K562 (cell line): ENCODE data around the gene C1orf94. TPM values are rescaled to one million over a fixed set of nuclear protein-coding genes. Genes with fewer than 3 reads are reported as not detected.

ENCODE experiments used
- polyA plus RNA-seq, 8 experiments: library from polyadenylated mRNA; depleted of rRNA in 4 of 8; stranded (reverse) in 5 of 8; unstranded in 3 of 8; fragments of >200 nt; fragmentation: Nextera tagmentation in 2 of 8; fragmentation: Illumina TruSeq in 1 of 8; extraction: Ambion mirVana in 2 of 8; extraction: Trizol in 1 of 8; gene quantifications; 2 replicates each; pipeline versions ENCODE4 v1.2.1 to v1.2.3, GENCODE V29; 2011 to 2014; ENCODE audit warnings: inconsistent platforms in 1 of 8, missing spikeins in 1 of 8
- total RNA-seq, 7 experiments: library from RNA; depleted of rRNA in 6 of 7; stranded (reverse); fragments of >200 nt in 6 of 7; fragmentation: Illumina TruSeq in 2 of 7; extraction: Trizol in 2 of 7; gene quantifications; 2 replicates each; pipeline versions ENCODE4 v1.2.1 to v1.2.3, GENCODE V29; 2011 to 2021; ENCODE audit warnings: low replicate concordance in 1 of 7

Gene C1orf94
- total and polyA plus RNA-seq, 9 of the 15 experiments (the other 6 are each of a cell fraction or from before 2014, with no cell fraction given), result not detected

Other genes starting within 250 kb of the C1orf94 start
- not detected in 2 replicates for gene CSMD2, start 11.7 kb upstream of the C1orf94 start, total RNA-seq (2014; rRNA removed)
- not detected in 2 replicates for gene CSMD2, start 11.7 kb upstream of the C1orf94 start, total RNA-seq (2014; rRNA removed; fragmentation: Illumina TruSeq; extraction: Trizol)
- 0.11 TPM in 1 of 2 replicates, not detected in the other for gene CSMD2, start 11.7 kb upstream of the C1orf94 start, total RNA-seq (2015; rRNA removed; fragmentation: Illumina TruSeq; extraction: Trizol)
- not detected in 2 replicates for gene CSMD2, start 11.7 kb upstream of the C1orf94 start, total RNA-seq (2021)
- gene CSMD2, start 11.7 kb upstream of the C1orf94 start, polyA plus RNA-seq (2011; rRNA removed), result not detected in 2 replicates
- not detected in 2 replicates for gene CSMD2, start 11.7 kb upstream of the C1orf94 start, polyA plus RNA-seq (2014; fragmentation: Illumina TruSeq; extraction: Trizol)
- gene CSMD2, start 11.7 kb upstream of the C1orf94 start, polyA plus RNA-seq (2014; fragmentation: Nextera tagmentation; extraction: Ambion mirVana), result not detected
- gene CSMD2, start 11.7 kb upstream of the C1orf94 start, polyA plus RNA-seq (2014; rRNA removed), result not detected in 2 replicates